ENCODE results near the gene FBXO42.

- TF ChIP-seq RAD21 (conservative IDR thresholded peaks at IDR 0.05 in 1 of 2, IDR thresholded peaks at IDR 0.05 in 1 of 2) (no peak), CTCF (IDR thresholded peaks at IDR 0.05) (no peak), KDM5A (IDR thresholded peaks at IDR 0.05) (no peak), ESRRA (IDR thresholded peaks at IDR 0.05; ENCODE audit: borderline replicate concordance, low read length) (no peak), CEBPB (IDR thresholded peaks at IDR 0.05) (no peak)
These were observed 133.6 kb downstream of the FBXO42 start for GRCh38 chr1:16218674-16219071.
